ENCODE data around the gene SPCS3. TPM values are rescaled to one million over a fixed set of nuclear protein-coding genes. Genes with fewer than 3 reads are reported as not detected.

SPCS3 gene
- total RNA-seq, 2 donors from 2014 or later, result 160 to 164 TPM

DNA sequence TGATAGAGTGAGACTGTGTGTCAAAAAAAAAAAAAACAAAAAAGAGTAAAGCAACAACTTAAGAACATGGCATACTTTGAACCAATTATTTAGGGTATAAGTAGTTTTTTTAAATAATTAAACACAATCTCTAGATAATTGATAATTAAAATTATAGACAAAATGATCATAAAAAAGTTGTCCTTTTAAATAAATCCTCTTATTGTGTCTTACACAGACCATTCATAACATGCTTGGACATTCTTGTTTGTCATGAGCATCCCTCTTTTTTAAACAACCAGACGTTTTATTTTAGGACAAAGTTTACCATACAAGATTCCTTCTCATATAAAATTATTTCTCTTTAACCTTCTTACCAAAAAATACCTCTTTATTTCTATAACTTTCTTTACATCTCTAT is 35.1 kb downstream of the SPCS3 start:
- 77% methylated on average over 1 of the region's 1 CpG for WGBS, 2 experiments (ENCODE audit: insufficient coverage in 1 of 2, insufficient read length in 1 of 2)
- Mint-ChIP-seq H3K27ac (no peak overlapping the region), H3K27me3 (ENCODE audit: insufficient read depth) (no peaks in the 10 kb centered on the region), H3K36me3 (ENCODE audit: low read depth) (peaks cover 27% of the 10 kb centered on the region), H3K9me3 (peaks cover 58% of the 10 kb centered on the region), H3K4me1 (peaks cover 6% of the 10 kb centered on the region), H3K4me3 (no peak overlapping the region)
- Histone ChIP-seq H3K4me1 (ENCODE audit: control insufficient read depth, insufficient read depth, low read length) (no peaks in the 10 kb centered on the region), H3K27ac (ENCODE audit: low read depth, low read length) (no peak overlapping the region), H3K4me3 (ENCODE audit: low read length) (no peak overlapping the region), H3K9ac (ENCODE audit: extremely low read depth, low read length, poor library complexity, severe bottlenecking) (no peak overlapping the region), H3K9me3 (ENCODE audit: control insufficient read depth, low read length) (peaks cover 65% of the 10 kb centered on the region), H3K36me3 (ENCODE audit: control insufficient read depth, insufficient read depth, low read length) (no peaks in the 10 kb centered on the region), H3K27me3 (ENCODE audit: control insufficient read depth, insufficient read depth, low read length, poor library complexity, severe bottlenecking) (no peaks in the 10 kb centered on the region)
- no peak for DNase-seq
- TF ChIP-seq CTCF (conservative IDR thresholded peaks at IDR 0.05), result no peak

DNA sequence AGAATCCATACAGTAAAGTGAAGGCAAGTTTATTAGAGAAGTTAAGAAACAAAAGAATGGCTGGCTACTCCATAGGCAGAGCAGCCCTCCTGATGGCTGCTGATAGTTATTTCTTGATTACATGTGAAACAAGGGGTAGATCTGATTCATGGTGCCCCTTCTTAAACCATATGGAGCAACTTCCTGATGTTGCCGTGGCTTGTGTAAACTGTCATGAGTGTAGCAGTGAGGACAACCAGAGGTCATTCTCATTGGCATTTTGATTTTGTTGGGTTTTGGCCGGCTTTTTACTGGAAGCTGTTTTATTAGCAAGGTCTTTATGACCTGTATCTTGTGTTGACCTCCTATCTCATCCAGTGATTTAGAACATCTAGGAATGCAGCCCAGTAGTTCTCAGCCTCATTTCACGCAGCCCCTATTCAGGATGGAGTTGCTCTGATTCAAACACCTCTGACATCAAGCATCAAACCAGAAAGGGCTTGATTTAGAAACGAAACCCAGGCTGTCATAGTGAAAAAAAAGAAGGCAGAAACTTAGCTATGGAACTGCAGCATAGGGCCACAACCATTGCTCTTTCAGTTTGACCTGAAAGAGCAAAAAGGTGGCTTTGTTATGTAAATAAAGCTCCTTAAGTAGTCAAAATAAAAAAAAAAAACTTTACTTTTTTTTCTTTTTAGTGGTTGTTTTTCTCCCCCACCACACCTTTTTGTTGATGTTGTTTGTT is 37.8 kb downstream of the SPCS3 start:
- peaks cover 38% of the 10 kb centered on the region for H3K9me3 Mint-ChIP-seq
- Histone ChIP-seq H3K27ac (ENCODE audit: low read depth, low read length) (no peak overlapping the region), H3K4me3 (ENCODE audit: low read length) (no peak overlapping the region), H3K4me1 (ENCODE audit: control insufficient read depth, insufficient read depth, low read length) (no peaks in the 10 kb centered on the region), H3K9me3 (ENCODE audit: control insufficient read depth, low read length) (peaks cover 41% of the 10 kb centered on the region), H3K27me3 (ENCODE audit: control insufficient read depth, insufficient read depth, low read length, poor library complexity, severe bottlenecking) (no peaks in the 10 kb centered on the region), H3K36me3 (ENCODE audit: control insufficient read depth, insufficient read depth, low read length) (no peaks in the 10 kb centered on the region), H3K9ac (ENCODE audit: extremely low read depth, low read length, poor library complexity, severe bottlenecking) (no peak overlapping the region)
- H3K27ac Mint-ChIP-seq, result no peak overlapping the region
- 75 to 80% methylated on average over 2 to 4 of the region's 4 CpGs for WGBS, 2 experiments (ENCODE audit: insufficient coverage in 1 of 2, insufficient read length in 1 of 2)
- no peaks in the 10 kb centered on the region for H3K27me3 Mint-ChIP-seq (ENCODE audit: insufficient read depth)
- H3K36me3 Mint-ChIP-seq (ENCODE audit: low read depth), result peaks cover 6% of the 10 kb centered on the region
- no peak for DNase-seq
- H3K4me1 Mint-ChIP-seq, result peaks cover 6% of the 10 kb centered on the region
- H3K4me3 Mint-ChIP-seq, result no peak overlapping the region
- TF ChIP-seq CTCF (conservative IDR thresholded peaks at IDR 0.05), result no peak

- 84 to 100% methylated on average over 3 of the region's 3 CpGs for WGBS, 2 experiments (ENCODE audit: insufficient coverage in 1 of 2, insufficient read length in 1 of 2)
- DNase-seq, result no peak
- H3K27ac ChIP-seq (ENCODE audit: low read depth, low read length), result no peak overlapping the region
- peaks cover 33% of the 10 kb centered on the region for H3K9me3 Mint-ChIP-seq
- H3K36me3 ChIP-seq (ENCODE audit: control insufficient read depth, insufficient read depth, low read length), result no peaks in the 10 kb centered on the region
- no peak overlapping the region for H3K27ac Mint-ChIP-seq
- no peak for TF ChIP-seq CTCF (conservative IDR thresholded peaks at IDR 0.05)
- no peak overlapping the region for H3K9ac ChIP-seq (ENCODE audit: extremely low read depth, low read length, poor library complexity, severe bottlenecking)
- peaks cover 3% of the 10 kb centered on the region for H3K36me3 Mint-ChIP-seq (ENCODE audit: low read depth)
- peaks cover 35% of the 10 kb centered on the region for H3K9me3 ChIP-seq (ENCODE audit: control insufficient read depth, low read length)
- no peak overlapping the region for H3K4me3 ChIP-seq (ENCODE audit: low read length)
- H3K4me3 Mint-ChIP-seq, result no peak overlapping the region
- no peaks in the 10 kb centered on the region for H3K27me3 Mint-ChIP-seq (ENCODE audit: insufficient read depth)
- H3K4me1 ChIP-seq (ENCODE audit: control insufficient read depth, insufficient read depth, low read length), result no peaks in the 10 kb centered on the region
- H3K27me3 ChIP-seq (ENCODE audit: control insufficient read depth, insufficient read depth, low read length, poor library complexity, severe bottlenecking), result no peaks in the 10 kb centered on the region
- peaks cover 6% of the 10 kb centered on the region for H3K4me1 Mint-ChIP-seq
These were observed 38.3 kb downstream of the SPCS3 start for GRCh38 chr4:176358083-176358469.
